SKM-1 treated with dmso at 0.1 percent for 144 hours (cell line): ENCODE measurements around the gene FGD4.
"Not testable (repeated sequence)": the region's sequence is repeated elsewhere in the genome, so short reads cannot be mapped to it uniquely, and the experiment has no call there.

Experiments
- DNase-seq: peaks from one replicate; lab custom pipeline; 2025; ENCODE audit not compliant: unreplicated experiment; lab: John Stamatoyannopoulos, UW

Gene FGD4

GRCh38 chr12:32551058-32551457, 151.7 kb downstream of the FGD4 start:
- no peak for DNase-seq

- no peak for DNase-seq
These were observed 159.5 kb downstream of the FGD4 start for GRCh38 chr12:32558903-32559302.

- no peak for DNase-seq
These were observed 160.1 kb downstream of the FGD4 start for GRCh38 chr12:32559434-32559833.

DNA sequence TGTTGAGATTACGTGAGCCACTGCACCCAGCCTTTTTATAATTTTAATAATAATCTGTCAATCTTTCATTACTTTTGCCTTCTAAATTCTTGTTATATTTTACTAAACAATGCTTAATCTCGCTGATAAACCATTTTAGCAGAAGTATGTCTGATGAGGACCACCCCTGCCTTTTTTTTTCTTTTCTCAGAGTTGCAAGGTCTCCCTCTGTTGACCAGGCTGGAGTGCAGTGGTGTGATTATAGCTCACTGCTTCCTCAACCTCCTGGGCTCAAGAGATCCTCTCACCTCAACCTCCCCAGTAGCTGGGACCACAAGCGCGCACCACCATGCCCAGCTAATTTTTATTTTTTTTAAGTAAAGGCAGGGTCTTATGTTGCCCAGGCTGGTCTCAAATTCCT, 161.2 kb downstream of the FGD4 start:
- DNase-seq = no peak

- DNase-seq = no peak
These were observed 162.6 kb downstream of the FGD4 start for GRCh38 chr12:32561931-32562341.

DNA sequence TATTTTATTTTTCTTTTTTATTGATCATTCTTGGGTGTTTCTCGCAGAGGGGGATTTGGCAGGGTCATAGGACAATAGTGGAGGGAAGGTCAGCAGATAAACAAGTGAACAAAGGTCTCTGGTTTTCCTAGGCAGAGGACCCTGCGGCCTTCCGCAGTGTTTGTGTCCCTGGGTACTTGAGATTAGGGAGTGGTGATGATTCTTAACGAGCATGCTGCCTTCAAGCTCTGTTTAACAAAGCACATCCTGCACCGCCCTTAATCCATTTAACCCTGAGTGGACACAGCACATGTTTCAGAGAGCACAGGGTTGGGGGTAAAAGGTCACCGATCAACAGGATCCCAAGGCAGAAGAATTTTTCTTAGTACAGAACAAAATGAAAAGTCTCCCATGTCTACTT, 163.1 kb downstream of the FGD4 start:
- not testable (repeated sequence) for DNase-seq

DNA sequence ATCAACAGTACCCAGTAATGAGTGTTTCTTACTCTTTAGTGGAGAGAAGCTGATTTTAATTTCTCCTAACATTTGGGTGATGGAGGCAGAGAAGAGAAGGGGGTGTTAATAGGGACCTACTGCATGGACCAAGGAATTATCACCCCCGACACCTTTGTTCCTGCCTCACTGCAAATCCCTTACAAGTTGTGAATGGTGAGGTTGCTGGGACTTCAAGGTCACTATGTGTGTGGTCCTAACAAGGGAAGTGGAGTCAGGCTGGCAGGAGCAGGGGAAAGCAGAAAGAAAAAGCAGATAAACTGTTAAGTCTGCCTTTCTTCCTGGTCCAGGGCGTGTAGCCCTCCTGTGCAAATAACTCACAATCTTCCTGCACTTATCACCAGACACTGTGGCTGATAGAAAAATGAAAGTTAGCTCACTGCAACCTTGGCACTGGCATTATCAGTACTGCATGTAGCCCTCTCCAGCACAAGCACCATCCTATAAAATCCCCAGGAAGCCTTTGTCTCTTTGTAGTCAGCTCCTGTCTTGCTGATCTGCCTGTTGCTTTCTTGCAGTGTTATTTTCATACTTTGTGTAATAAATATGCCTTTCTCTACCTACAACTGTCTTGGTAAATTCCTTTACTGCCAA, 167.4 kb downstream of the FGD4 start:
- DNase-seq = no peak

DNA sequence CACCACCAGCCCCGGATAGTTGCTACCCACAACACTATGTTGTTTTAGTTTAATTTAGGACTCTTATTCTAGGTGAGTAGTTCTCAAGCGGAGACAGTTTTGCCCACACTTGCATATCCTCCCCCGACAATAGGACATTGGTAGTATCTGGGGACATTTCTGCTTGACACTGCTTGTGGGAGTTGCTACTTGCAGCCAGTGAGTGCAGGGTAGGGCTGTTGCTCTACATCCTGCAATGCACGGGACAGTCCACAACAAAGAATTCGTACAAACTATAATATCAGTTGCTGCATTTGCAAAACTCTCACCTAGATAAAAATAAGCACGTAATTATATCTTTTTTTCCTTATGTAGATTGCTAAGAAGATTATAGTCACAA, 167.9 kb downstream of the FGD4 start:
- DNase-seq = no peak

- DNase-seq = no peak
These were observed 168.9 kb downstream of the FGD4 start for GRCh38 chr12:32568228-32568627.

- no peak for DNase-seq
These were observed 169.9 kb downstream of the FGD4 start for GRCh38 chr12:32569259-32569658.

DNA sequence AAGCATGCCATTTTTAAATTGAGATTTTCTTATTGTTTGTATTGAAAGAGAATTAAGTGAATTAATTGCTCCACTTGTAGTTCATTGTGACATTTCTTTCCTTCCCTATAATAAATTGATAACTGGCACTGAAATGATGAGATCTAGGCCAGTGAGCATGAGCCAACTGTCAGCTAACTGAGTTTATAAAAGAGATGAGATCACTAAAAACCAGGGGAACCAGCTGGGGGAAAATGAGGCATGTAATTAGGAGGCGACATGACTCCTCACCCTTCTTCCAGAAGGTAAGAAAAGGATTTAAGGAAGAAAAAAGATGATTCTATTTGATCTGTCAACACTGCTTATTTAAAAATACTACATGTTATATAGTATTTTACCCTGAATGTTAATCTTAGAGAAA, 175.2 kb downstream of the FGD4 start:
- DNase-seq = no peak

- DNase-seq = no peak
These were observed 178.0 kb downstream of the FGD4 start for GRCh38 chr12:32577328-32577727.

DNA sequence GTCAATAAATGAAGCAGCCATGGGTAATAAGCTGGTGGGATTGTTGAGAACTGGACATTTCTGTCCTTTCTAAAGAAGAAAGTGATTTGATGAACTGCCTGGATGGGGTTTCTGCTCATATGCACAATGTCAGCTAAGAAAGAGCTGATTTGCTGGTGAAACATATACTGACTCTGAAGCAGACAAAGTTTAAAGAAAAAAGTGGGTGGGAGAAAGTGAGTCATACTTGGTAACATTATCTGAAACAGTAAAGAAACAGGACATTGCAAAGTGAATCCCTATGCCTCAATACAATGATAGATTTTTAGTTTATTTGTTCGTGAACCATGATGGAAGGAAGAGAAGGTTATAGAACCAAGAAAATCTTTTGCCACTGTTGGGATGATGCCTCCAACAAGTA, 184.2 kb downstream of the FGD4 start:
- DNase-seq = no peak

DNA sequence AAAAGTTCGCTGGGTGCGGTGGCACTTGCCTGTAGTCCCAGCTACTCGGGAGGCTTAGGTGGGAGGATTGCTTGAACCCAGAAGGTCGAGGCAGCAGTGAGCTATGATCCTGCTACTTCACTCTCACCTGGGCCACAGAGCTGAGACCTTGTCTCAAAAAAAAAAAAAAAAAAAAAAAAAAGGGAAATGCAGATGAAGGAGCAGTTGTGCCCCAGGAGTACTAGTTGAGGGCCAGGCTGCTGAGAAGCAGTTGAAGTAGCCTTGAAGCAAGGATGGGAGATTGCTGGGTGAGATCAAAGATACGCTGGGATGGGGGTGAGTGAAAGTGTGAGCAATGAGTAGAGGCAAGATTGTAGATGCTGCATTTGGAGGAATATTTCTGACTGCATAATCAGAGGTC, 186.3 kb downstream of the FGD4 start:
- DNase-seq = no peak

DNA sequence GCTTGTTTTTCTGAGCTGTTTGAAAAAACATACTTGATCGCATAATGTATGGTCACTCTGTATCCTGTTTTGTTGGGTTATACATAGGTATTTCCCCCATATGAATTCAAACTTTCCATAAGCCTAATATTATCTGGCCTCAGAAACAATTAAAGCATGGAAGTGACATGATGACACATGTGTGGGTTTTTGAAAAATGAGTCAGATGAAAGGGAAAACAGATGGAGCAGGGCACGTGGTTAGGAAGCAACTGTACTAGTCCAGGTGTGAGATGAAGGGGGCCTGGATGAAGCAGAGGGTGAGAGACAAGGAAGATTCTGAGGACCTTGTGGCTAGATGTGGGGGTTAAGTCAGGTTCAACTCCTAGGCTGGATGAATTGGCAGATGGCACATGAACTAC, 187.0 kb downstream of the FGD4 start:
- DNase-seq = no peak

DNA sequence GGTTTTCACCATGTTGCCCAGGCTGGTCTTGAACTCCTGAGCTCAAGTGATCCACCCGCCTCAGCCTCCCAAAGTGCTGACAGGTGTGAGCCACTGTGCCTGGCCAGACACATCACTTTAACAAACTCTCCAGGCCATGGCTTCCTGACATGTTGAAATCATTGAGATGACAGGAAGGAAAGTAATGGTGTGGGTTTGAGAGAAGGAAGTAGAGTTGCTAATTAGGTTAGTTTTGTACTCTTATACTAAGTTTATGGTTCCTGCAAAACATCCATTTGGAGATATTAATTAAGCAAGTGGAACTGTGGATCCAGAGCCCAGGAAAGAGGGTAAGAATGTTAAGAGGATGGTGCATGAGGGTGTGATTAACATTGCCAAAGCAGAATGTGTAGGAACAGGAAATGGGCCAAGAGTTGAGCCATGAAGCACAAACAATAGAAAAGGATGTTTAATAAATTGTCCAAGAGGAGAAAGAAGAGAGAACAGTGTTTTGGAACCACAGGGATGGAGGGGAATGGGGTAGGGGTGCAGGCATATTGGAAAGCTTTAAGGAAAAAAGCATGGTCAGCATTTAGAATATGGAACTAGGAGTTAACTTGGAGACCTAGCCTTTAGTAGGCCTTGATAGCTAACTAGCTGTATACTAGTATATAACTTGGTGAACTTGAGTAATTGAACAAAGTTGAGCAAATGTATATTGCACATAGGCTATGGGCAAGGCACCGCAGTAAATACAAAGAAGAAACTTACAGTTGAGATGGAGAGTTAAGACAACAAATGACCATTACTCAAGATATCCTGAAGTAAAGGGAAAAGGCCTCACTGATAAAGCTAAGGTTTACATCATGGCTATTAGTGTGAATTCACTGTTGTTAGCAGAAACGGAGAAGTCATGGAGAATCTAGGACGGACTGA, 188.5 kb downstream of the FGD4 start:
- DNase-seq = peak; percentile 61

- DNase-seq = no peak
These were observed 189.2 kb downstream of the FGD4 start for GRCh38 chr12:32588604-32589003.

GRCh38 chr12:32589165-32589865, 190.0 kb downstream of the FGD4 start:
- peak; percentile 83 for DNase-seq

DNA sequence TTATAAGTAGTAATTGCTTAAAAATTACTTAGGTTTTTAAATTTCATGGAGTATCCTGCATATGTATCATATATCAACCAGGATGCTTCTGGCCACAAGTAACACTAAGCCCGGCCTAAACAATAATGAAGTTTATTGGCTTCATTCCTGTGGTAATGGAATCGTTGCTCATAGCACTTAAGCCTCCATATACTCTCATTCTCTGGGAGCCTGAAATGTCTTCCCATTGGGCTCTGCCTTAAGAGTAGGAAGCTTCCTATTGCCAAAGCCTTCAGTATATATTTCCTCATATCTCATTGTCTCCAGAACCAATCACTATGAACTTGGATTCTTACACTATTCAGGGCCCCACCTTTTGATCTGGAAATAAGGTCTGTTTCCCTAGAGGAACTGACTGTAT, 195.9 kb downstream of the FGD4 start:
- DNase-seq = no peak

DNA sequence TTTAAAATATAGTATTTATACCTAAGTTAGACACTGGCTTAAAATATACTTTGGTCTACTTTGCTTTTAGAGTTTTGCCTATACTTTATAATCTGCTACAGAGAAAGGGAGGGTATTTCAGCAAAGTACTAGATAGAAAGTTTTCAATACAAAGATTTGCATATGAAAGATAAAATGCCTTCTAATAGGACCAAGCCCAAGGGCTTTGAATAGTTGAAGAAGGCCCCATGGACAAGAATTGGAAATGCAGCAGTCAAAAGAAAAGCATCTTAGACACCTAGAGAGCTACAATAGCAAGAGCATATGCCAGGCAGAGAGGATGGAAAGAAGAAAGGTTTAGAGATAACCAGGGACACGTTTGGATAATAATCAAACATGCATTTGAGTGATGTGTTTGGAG, 196.7 kb downstream of the FGD4 start:
- DNase-seq = no peak

DNA sequence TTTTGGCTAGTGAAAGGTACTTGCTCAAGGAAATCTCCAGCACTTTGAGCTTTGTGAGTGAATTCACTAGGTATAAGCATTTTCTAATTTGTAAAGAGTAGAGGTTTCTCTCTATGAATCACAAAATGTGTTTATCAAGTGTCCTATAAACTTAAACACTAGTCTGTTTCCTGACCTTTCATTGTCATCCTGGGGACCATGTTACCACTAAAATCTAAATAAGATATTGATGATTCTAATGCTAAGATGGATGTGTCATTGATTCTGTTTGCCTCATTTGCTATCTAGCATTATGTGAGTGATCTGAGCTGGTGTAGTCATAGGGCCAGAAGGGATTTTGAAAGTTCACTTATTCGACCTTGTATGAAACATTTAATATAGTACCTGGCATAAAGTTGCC, 199.3 kb downstream of the FGD4 start:
- DNase-seq = no peak

DNA sequence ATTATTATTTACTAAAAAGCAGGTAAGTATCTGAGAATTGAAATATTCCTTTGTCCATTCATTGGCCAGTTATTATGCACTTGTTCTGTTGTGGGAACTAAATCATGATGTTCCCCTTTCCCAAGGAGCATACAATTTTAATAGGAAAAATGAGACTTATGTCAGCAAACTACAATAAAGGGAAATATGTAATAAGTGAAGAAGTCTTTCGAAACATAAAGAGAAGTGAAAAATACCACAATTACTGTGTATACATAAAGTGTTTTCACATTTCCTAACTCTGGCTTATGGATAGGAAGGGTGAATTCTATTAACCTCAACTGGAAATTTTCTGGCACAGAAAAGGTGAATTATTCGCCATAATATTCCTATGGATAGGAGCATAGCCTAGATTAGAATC, 201.3 kb downstream of the FGD4 start:
- no peak for DNase-seq
